Pancreas (tissue), 10 donors: ENCODE measurements around the gene SFN. TPM values are rescaled to one million over a fixed set of nuclear protein-coding genes. Genes with fewer than 3 reads are reported as not detected.

ENCODE experiments used
- ATAC-seq, 4 donors: fragments of 200-7000 bp; cut with Tn5 transposase; one replicate each; pipeline versions ENCODE4 v1.8.0 to v1.9.1; 2020; ENCODE audit warnings: mild to moderate bottlenecking in 4 of 4, moderate library complexity in 4 of 4
- DNase-seq, 6 donors: peaks; one replicate each; pipeline ENCODE4 v3.0.0-alpha.2; 2020
- FAIRE-seq: peaks from 2 replicates; lab custom pipeline; 2012; peaks lifted over from hg19 to GRCh38; lab: Jason Lieb, UNC
- H3K27ac ChIP-seq, 4 donors: fragments of 200-600 bp; sonication (generic); 1 replicate in 3 of 4; 2 replicates in 1 of 4; pipeline versions ENCODE4 v1.5.0 to v1.8.0; 2020
- H3K27me3 ChIP-seq, 4 donors: fragments of 200-600 bp; one replicate each; pipeline ENCODE4 v1.8.0; 2021
- H3K36me3 ChIP-seq, 3 donors: fragments of 200-600 bp; sonication (generic) in 1 of 3; one replicate each; pipeline versions ENCODE4 v1.5.0 to v1.8.0; 2020 to 2021
- H3K4me1 ChIP-seq, 3 donors: fragments of 200-600 bp; one replicate each; pipeline ENCODE4 v1.8.0; 2021
- H3K4me3 ChIP-seq, 4 donors: fragments of 200-600 bp; sonication (generic) in 2 of 4; one replicate each; pipeline versions ENCODE4 v1.5.0 to v1.8.0; 2020 to 2021
- H3K9me3 ChIP-seq, 4 donors: fragments of 200-600 bp; one replicate each; pipeline ENCODE4 v1.8.0; 2021
- CTCF ChIP-seq, 4 donors: fragments of 200-600 bp; sonication (generic) in 3 of 4; IDR thresholded peaks; one replicate each; pipeline versions ENCODE4 v1.5.0 to v1.8.0; 2021; ENCODE audit warnings: antibody characterized with exemption in 4 of 4
- WGBS, 2 donors: extraction: QIAGEN DNeasy Blood & Tissue Kit; methylation state at CpG; one replicate each; pipeline ENCODE4 v1.1.7; 2013; 5-methylcytosine and 5-hydroxymethylcytosine counted together
- intact Hi-C, 3 donors: fragments of 100-400 bp; cut with DNase I; formaldehyde crosslinking; loops; one replicate each; pipeline versions ENCODE4 v1.11.1 to v1.14.2; 2022
- polyA plus RNA-seq, 2 donors: library from polyadenylated mRNA; stranded (reverse); fragments of 200-250 nt; gene quantifications; one replicate each; pipeline ENCODE4 v1.2.3, GENCODE V29; 2013
- total RNA-seq, 6 donors: library from RNA; stranded (reverse); fragmentation: NEBNext Ultra II Directional in 4 of 6; extraction: Animal tissue kit (Norgen Biotek cat#: 25700) in 4 of 6; gene quantifications; one replicate each; pipeline versions ENCODE4 v1.2.1 to v1.2.4, GENCODE V29; 2021 to 2023
- donor health status: healthy with polysubstance abuse.
- donor health status: DM: no; HTN: no; CAD: no; lungs with moderate emphysema.
- donor health status: DM: no; HTN: no; CAD: no.
- donor health status: control.
- donor health status: control.
- donor health status: Bipolar disorder and iron deficiency.
- donor health status: DM: yes; HTN: yes; CAD: no.
- donor health status: DM: no; HTN: no; CAD: no.
- donor health status: DM: no; HTN: no; CAD: no.
- donor health status: DM: yes; HTN: yes; CAD: no.

Gene SFN
- total and polyA plus RNA-seq, 8 donors = 0.28 to 1.8 (median 0.77) TPM; not detected in 1

DNA sequence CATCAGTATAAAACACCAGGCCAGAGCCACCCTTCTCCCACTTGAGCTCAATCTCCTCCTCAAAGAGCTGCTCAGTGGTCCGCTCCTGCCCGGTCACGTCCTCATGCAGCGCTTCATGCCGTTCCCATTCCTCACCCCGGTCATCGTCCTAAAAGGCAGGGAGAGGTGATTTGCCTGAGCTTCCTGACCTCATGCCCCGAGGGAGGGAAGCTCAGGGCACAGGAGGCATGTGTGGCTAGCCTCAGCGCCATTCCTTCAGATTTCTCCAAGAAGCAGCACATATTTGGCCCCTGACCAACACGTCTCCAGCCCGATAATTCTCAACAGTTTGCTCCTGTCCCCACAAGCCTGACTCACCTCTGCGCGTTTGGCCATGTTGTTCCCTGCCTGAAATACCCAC, 31.3 kb downstream of the SFN start:
- 92 to 93% methylated on average over 13 of the region's 13 CpGs for WGBS, 2 donors
- no peak for TF ChIP-seq CTCF (IDR thresholded peaks at IDR 0.05)
- Histone ChIP-seq H3K4me3 (no peak overlapping the region), H3K9me3 (no peaks in the 10 kb centered on the region), H3K4me1 (peaks cover 3 to 8% (median 5%) of the 10 kb centered on the region in 3 donors), H3K27ac (no peak overlapping the region), H3K27me3 (no peaks in the 10 kb centered on the region), H3K36me3 (peaks cover 0 to 35% (median 6%) of the 10 kb centered on the region in 3 donors)
- intact Hi-C loops = no loop called here
- ATAC-seq = no peak
- no peak for DNase-seq
- no peak for FAIRE-seq

- no peak overlapping the region for H3K4me3 ChIP-seq
- H3K36me3 ChIP-seq = peaks cover 0 to 32% (median 6%) of the 10 kb centered on the region in 3 donors
- FAIRE-seq (no peak), ATAC-seq (no peak), DNase-seq (no peak)
- 88 to 92% methylated on average over 9 of the region's 9 CpGs for WGBS, 2 donors
- H3K4me1 ChIP-seq = peaks cover 7 to 16% (median 11%) of the 10 kb centered on the region in 3 donors
- no peaks in the 10 kb centered on the region for H3K27me3 ChIP-seq
- intact Hi-C loops = no loop called here
- H3K27ac ChIP-seq = no peak overlapping the region
- no peak for TF ChIP-seq CTCF (IDR thresholded peaks at IDR 0.05)
- H3K9me3 ChIP-seq = no peaks in the 10 kb centered on the region
Measured at GRCh38 chr1:26897351-26897750, 34.4 kb downstream of the SFN start.

GRCh38 chr1:26900001-26900814, 37.3 kb downstream of the SFN start, which contains the start of gene GPATCH3:
Gene GPATCH3, minus strand, starts transcription at chr1:26900467. Its CDS starts 25 bp downstream, at chr1:26900442.
- intact Hi-C loops = no loop called here
- Histone ChIP-seq H3K4me1 (peaks cover 7 to 23% (median 20%) of the 10 kb centered on the region in 3 donors), H3K4me3 (peak within 1 kb of the TSS; percentile 73 to 92 (median 84)), H3K27ac (peak within 1 kb of the TSS; percentile 35 to 83 (median 64)), H3K9me3 (no peaks in the 10 kb centered on the region), H3K27me3 (no peaks in the 10 kb centered on the region), H3K36me3 (peaks cover 0 to 20% (median 6%) of the 10 kb centered on the region in 3 donors)
- ATAC-seq (peak; percentile 92 to 97 (median 96)), DNase-seq (peak; percentile 88 to 97 (median 92)), FAIRE-seq (no peak)
- TF ChIP-seq CTCF (IDR thresholded peaks at IDR 0.05) = no peak
- 0 to 1% methylated on average over 50 of the region's 50 CpGs for WGBS, 2 donors

GRCh38 chr1:26900815-26901511, 38.0 kb downstream of the SFN start:
- Histone ChIP-seq H3K9me3 (no peaks in the 10 kb centered on the region), H3K36me3 (peaks cover 0 to 15% (median under 1%) of the 10 kb centered on the region in 3 donors), H3K4me3 (peak overlapping the region; percentile 73 to 92 (median 84)), H3K27me3 (no peaks in the 10 kb centered on the region), H3K27ac (peak overlapping the region; percentile 35 to 83 (median 64)), H3K4me1 (peaks cover 7 to 23% (median 20%) of the 10 kb centered on the region in 3 donors)
- no peak for FAIRE-seq
- intact Hi-C loops = no loop called here
- TF ChIP-seq CTCF (IDR thresholded peaks at IDR 0.05) = no peak
- peak in 2 of 4 donors; percentile 7 to 9 for ATAC-seq
- WGBS, 2 donors = 62 to 63% methylated on average over 17 to 18 of the region's 18 CpGs
- no peak for DNase-seq
